HG03103 (cell line): ENCODE data around the gene AGPAT2.

ENCODE experiments used
- ATAC-seq: cut with Tn5 transposase; IDR thresholded peaks from one replicate; pipeline ENCODE4 v1.9.1; 2021; ENCODE audit warnings: low read depth; ENCODE audit not compliant: unreplicated experiment

Gene AGPAT2

GRCh38 chr9:136665111-136665703 is 22.1 kb downstream of the AGPAT2 start:
- ATAC-seq: no peak

DNA sequence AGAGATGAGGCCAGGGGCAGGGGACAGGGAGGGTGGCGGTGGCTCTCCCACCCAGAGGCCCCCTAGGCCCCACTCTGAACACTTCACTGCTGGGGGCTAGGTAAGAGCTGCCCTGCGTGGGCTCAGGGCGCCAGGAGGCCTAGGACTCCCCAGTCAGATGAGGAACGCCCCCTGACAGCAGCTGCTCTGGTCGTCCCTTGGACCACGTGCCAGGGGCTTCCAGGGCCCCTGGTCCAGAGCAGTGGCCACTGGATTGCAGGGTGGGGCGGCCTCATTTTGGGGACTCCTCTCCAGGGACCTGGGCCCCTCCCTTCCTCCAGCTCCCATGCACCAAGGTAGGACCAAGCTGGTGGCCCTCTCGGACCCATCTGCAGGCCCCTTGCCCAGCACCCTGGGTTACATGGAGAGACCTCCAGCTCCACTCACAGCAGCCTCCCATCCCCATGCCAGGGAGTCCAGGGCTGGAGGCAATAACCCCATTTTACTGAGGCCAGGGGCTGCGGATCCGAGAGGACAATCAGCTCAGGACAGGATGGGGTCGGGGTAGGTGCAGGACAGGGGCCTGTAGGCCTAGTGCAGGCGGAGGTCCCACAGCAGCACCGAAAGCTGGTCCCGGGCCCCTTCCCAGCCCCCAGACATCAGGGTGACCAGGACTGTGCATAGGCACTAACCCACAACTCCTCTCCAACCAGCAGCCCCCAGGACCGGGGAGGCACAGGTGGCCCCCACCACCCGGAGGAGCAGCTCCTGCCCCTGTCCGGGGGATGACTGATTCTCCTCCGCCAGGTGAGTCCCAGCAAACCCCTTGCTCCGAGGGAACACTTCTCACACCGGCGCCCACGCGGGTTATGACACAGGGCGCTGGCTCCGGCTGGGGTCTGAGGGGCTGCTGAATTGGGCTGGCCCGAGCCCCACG is 23.0 kb downstream of the AGPAT2 start:
- ATAC-seq: no peak

- no peak for ATAC-seq
These were observed 24.3 kb downstream of the AGPAT2 start, which contains the start of gene EGFL7 for GRCh38 chr9:136662656-136663581. Gene EGFL7 (plus strand): TSS chr9:136662916. CDS start chr9:136668283, 5,367 bp downstream.

- no peak for ATAC-seq
These were observed 25.0 kb downstream of the AGPAT2 start for GRCh38 chr9:136662326-136662655.

- ATAC-seq: no peak
These were observed 25.5 kb downstream of the AGPAT2 start for GRCh38 chr9:136661641-136662325.

DNA sequence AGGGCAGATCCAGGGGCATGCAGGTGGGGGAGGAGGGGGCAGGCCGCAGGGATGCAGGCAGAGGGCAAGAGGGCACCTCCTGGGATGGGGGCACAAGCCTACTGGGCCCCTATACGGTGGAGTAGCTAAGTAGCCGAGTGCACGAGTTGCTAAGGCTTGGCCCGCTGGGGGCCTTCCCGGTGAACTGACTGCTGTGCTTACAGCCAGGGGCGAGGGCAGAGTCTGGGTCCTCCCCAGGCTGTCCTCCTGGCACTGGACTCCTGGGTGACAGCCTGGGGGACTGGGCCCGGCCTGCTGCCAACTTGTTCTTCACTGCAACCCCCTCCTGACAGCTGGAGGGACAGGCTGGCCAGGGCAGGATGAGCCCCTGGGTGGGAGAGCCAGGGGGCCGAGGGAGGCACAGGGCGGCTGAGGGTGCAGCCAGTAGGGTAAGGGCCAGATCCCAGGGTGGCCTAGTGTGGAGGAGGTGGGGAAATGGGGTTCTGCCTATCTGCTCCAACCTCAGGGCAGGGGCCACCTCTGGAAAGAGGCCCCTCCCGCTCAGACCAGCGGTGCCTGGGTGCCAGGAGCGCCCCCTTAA is 26.2 kb downstream of the AGPAT2 start:
- no peak for ATAC-seq

DNA sequence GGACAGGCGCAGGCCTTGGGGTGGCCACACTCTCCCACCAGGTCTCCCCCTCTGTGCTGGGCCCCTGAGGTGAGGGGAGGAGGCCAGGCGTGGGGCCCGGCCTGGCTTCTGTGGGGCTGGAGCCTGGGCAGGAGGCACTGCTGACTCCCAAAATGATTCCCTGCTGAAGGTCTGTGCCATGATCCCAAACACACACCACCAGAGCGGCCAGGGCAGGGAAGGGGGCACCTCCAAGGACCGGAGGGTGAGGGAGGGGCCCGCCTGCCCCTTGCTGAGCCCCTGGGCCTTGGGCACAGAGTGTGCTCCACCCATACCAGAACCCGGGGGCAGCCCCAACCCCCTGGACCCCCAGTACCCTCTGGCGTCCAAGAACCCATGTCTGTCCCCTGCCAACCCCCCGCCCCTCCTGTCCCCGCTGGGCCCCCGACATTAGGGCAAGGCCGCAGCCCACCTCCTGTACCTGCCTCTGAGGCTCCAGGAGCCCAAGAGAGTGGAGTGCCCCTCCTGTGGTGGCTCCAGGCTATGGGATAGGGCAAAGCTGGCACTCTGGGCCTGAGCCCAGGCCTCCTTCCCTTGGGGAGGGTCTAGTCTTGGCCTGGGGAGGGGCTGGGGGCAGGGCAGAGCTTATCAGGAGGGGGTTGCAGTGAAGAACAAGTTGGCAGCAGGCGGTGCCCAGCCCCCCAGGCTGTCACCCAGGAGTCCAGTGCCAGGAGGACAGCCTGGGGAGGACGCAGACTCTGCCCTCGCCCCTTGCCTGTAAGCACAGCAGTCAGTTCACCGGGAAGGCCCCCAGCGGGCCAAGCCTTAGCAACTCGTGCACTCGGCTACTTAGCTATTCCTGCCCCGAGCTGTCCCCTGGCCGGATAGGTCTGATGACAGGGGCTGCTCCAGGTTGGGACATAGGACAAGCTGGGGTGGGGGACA is 27.1 kb downstream of the AGPAT2 start:
- no peak for ATAC-seq

DNA sequence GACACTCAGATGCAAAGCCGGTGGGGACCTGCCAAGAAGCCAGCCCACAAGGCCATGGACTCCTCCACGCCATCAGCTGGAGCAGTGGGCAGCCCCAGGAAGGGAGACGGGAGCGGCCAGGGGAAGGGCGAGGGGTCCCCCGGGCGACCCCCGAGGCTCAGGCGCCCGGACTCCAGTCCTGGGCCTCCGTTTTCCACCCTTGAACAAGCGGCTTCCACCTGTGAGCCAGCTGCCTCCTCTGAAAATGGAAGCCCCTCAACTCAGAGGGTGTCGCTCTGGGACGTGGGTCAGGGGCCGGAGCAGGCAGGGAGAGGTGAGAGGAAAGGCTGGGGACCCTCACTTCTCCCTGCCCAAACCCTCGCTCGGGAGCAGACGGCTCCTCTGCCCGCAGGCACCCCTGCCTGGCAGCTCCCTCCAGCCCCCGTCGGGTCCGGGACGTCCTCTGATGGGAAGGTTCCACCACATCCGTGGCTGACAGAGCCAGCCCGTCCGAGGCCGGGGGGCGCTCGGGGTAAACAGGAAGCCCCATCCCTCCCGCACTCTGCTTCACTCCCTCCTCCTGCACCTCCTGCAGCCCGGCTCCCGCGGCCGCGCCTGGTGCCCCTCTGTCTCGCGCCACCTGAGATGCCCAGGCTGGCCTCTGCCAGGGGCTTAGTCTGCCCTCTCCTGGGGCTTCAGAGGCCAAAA is 28.3 kb downstream of the AGPAT2 start:
- ATAC-seq: no peak

DNA sequence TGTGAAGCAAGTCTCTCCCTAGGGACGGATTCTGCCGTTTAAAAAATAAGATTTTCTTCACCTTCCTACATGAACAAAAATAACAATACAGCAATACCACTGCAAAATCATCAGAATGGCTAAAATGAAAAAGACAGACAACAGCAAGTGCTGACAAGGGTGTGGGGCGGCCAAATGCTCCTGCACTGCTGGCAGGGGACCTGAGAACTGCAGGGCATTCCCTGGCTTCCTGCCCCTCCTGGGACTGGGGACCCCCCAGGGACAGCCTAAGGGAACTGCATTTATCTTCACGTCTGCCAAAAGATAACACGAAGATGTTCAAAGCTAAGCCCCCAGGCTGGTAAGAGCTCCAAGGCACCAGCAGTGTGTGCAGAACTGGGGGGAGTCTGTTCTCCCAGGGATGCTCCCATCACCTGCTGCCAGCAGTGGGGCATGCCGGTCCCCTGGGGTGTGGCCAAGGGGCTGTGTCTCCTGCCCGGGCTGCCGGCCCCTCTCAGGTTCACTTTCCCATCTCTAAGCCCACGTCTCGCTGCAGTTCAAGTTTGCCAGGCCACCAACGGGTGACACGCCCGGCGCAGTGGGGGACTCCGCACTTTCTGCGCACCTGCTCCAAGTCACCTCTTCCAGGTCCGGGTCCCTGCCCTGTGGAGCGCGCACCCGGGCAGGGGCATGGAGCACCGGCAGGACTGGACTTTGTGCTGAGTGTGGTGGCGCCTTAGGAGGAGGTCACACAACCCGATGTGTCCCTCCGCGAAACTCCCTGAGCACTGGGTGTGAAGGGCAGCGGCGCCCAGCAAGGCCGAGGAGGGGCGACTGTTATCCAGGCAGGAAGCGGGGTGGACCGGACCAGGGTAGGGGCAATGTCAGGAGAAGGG is 29.0 kb downstream of the AGPAT2 start:
- no peak for ATAC-seq

DNA sequence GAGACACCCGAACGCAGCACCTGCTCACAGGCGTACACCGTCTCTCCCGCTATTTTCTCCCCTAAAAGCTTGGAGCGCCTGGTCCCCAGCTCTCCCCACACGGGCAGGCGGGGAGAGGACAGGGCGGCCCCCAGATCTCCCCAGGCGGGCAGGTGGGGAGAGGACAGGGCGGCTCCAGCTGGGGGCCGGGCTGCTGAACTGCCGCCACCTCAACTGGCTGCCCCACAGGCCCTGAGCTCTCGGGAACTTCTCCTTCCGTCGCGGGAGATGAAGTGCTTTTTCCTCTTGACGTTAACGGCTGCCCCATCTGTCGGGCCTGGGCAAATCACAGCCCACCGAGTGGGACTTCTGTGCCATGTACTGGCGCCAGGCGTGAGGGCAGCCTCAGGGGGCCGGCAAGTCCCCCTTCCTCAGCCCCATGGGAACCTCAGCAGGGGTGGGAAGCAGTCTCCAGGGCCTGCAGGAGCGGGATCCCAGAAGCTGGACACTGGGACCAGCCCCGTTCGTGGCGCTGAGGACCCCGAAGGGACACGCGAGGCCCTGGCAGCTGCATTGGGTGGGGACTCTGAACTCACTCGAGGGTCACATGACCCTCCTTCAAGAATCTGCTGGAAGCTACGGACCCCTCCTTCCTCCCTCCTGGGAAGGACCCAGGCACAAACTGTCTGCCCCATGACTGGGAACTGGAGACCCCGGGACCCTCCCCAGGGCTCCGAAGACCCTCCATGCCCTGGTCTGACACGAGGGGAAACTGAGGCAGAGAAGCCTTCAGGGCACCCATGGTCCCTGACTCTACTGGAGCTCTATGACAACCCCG is 30.3 kb downstream of the AGPAT2 start:
- no peak for ATAC-seq

DNA sequence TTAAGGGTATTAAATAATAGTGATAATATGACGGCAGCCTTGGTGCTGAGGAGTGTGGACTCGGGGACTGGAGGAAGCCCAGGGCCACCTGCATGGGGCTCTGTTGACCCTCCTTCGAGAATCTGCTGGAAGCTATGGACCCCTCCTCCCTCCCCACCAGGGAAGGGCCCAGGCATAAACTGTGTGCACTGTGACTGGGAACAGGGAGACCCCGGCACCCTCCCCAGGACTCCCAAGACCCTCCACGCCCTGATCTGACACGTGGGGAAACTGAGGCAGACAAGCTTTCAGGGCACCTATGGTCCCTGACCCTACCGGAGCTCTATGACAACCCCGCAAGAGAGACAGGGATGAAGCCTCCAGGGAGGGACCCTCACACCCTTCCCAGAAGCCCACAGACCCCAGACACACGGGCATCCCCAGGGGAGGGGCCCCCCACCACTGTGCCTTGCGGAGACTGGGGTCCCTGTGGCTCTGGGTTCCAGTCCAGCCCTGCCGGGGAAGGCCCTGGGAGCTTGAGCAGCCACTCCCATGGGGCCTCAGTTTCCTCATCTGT is 31.0 kb downstream of the AGPAT2 start:
- no peak for ATAC-seq

GRCh38 chr9:136655536-136656182 is 31.6 kb downstream of the AGPAT2 start:
- no peak for ATAC-seq

DNA sequence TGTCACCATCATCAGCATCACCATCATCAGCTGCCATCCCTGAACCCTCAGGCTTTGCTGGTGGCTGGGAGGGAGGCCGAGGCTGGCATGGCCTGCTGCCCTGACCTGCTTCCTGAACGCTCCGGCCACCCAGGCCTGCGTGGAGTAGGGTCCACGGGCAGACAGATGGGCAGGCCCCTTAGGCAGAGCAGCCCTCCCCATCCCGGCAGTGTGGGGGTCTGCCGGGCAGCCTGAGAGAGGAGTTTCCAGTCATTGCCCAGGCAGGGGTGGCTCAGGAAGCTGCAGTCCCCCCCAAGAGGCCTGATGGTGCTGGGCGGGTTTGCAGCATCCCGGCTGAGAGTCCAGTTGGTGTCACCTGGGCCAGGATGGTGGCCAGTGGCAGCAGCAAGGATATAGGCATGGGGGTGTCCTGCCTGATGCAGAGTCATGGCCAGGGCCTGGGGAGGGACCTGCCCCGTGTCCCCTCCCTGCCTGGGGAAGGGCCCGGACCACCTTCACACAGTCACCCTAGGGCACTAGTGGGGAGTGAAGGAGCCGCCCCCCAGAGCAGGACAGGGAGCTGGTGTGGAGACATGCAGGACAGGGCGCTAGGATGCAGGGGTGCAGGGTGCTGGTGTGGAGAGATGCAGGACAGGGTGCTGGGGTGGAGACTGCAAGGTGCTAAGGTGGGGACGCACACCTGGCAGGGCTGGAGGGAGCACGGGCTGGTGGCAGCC is 32.3 kb downstream of the AGPAT2 start:
- no peak for ATAC-seq

DNA sequence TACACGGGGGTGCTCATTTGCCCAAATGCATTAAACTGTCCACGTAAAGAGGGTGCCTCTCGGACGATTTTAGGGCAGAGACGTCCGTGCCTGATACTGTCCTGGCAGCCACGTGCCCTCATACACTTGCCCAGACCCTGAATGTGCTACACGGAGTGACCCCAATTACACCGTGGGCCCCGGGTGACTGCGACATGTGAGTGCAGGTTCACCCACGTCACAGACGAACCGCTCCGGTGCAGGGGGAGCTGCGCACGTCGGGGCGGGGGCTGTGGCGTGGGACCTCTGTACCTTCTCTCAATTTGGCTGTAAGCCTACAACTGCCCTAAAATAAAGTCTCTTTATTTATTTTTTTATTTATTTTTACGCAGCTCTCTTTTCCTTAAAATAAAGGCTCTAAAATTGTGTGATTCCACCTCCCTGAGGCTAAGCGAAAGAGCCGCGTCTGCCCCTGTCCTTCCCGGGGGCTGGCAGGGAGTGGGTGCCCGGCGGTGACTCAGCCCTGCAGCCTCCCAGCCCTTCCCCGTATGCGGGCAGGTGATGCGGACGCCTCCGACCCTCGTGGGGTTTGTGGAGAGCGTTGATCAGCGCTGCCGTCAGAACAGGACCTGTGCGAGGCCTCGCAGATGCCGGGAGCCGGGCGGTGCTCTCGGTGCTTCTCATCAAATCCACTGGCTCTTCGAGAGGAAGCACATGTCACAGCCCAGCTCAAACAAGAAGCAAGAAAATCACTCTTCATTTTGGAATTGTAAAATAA is 33.8 kb downstream of the AGPAT2 start:
- ATAC-seq: no peak

- no peak for ATAC-seq
These were observed 35.4 kb downstream of the AGPAT2 start for GRCh38 chr9:136651860-136652259.
